CD14-positive monocyte (primary cell): ENCODE results near the gene TMEM51. TPM values are rescaled to one million over a fixed set of nuclear protein-coding genes. Genes with fewer than 3 reads are reported as not detected.

Experiments
- DNase-seq, 3 donors: peaks; one replicate each; pipeline ENCODE4 v3.0.0-alpha.2; 2011 to 2022
- H2AFZ ChIP-seq: 2 replicates; pipeline ENCODE4 v1.6.0; 2012; ENCODE audit warnings: mild to moderate bottlenecking, low read depth, low read length, inconsistent platforms; ENCODE audit not compliant: insufficient read depth, poor library complexity, severe bottlenecking
- H3K27ac ChIP-seq, 2 donors: 1 replicate in 1 of 2; 2 replicates in 1 of 2; pipeline ENCODE4 v1.5.1; 2012 to 2013; ENCODE audit warnings: low read length in 2 of 2, control low read depth in 1 of 2, inconsistent platforms in 1 of 2, low read depth in 1 of 2, mild to moderate bottlenecking in 1 of 2
- H3K27me3 ChIP-seq, 2 donors: one replicate each; pipeline versions ENCODE4 v1.6.0 to v1.6.1; 2011 to 2013; ENCODE audit warnings: low read length in 2 of 2; ENCODE audit not compliant: control insufficient read depth in 2 of 2, insufficient read depth in 2 of 2
- H3K36me3 ChIP-seq, 2 donors: replicated peaks in 1 of 2; 1 replicate in 1 of 2; 2 replicates in 1 of 2; pipeline versions ENCODE4 v1.5.1 to v1.6.1; 2012 to 2013; ENCODE audit warnings: low read length in 2 of 2, control low read depth in 1 of 2, inconsistent platforms in 1 of 2, mild to moderate bottlenecking in 1 of 2; ENCODE audit not compliant: insufficient read depth in 2 of 2, control insufficient read depth in 1 of 2
- H3K4me1 ChIP-seq, 2 donors: 1 replicate in 1 of 2; 2 replicates in 1 of 2; pipeline versions ENCODE4 v1.5.1 to v1.6.1; 2012 to 2013; ENCODE audit warnings: low read length in 2 of 2, control low read depth in 1 of 2, inconsistent platforms in 1 of 2, mild to moderate bottlenecking in 1 of 2, moderate library complexity in 1 of 2; ENCODE audit not compliant: insufficient read depth in 2 of 2, control insufficient read depth in 1 of 2
- H3K4me2 ChIP-seq: replicated peaks from 2 replicates; pipeline ENCODE3; 2012; ENCODE audit warnings: low read length, moderate library complexity, mild to moderate bottlenecking; ENCODE audit not compliant: poor library complexity, severe bottlenecking; ENCODE audit errors: extremely low read depth
- H3K4me3 ChIP-seq, 3 experiments: fragments of 200-600 bp in 1 of 3; sonication (generic) in 1 of 3; replicated peaks in 1 of 3; 1 replicate in 2 of 3; 2 replicates in 1 of 3; pipeline ENCODE4 v1.5.1; 2011 to 2013; ENCODE audit warnings: low read length in 3 of 3, mild to moderate bottlenecking in 3 of 3, control low read depth in 2 of 3, low read depth in 2 of 3, inconsistent platforms in 1 of 3, moderate library complexity in 1 of 3
- H3K79me2 ChIP-seq: 2 replicates; pipeline ENCODE4 v1.6.0; 2012; ENCODE audit warnings: mild to moderate bottlenecking, control low read depth, inconsistent platforms, low read length, moderate library complexity; ENCODE audit not compliant: insufficient read depth
- H3K9ac ChIP-seq: 2 replicates; pipeline ENCODE4 v1.6.0; 2017; ENCODE audit warnings: low read length, mild to moderate bottlenecking; ENCODE audit not compliant: insufficient read depth, poor library complexity, severe bottlenecking
- H3K9me3 ChIP-seq, 2 donors: replicated peaks in 1 of 2; 1 replicate in 1 of 2; 2 replicates in 1 of 2; pipeline versions ENCODE4 v1.5.1 to v1.6.1; 2012 to 2013; ENCODE audit warnings: low read length in 2 of 2, control low read depth in 1 of 2; ENCODE audit not compliant: control insufficient read depth in 1 of 2, insufficient read depth in 1 of 2
- H4K20me1 ChIP-seq: 2 replicates; pipeline ENCODE4 v1.6.0; 2012; ENCODE audit warnings: mild to moderate bottlenecking, low read length, control low read depth, moderate library complexity; ENCODE audit not compliant: insufficient read depth
- H3K27ac Mint-ChIP-seq, 7 donors: one replicate each; pipeline ENCODE4 v1.8.0; 2020; ENCODE audit warnings: mild to moderate bottlenecking in 7 of 7, mixed read lengths in 7 of 7, moderate library complexity in 6 of 7, inconsistent platforms in 2 of 7
- H3K27me3 Mint-ChIP-seq, 3 donors: one replicate each; pipeline ENCODE4 v1.8.0; 2021 to 2022; ENCODE audit warnings: low read depth in 3 of 3, mild to moderate bottlenecking in 3 of 3, mixed read lengths in 3 of 3, moderate library complexity in 3 of 3, inconsistent platforms in 1 of 3
- H3K36me3 Mint-ChIP-seq, 2 donors: one replicate each; pipeline ENCODE4 v1.8.0; 2020; ENCODE audit warnings: mixed read lengths in 2 of 2, inconsistent platforms in 1 of 2, mild to moderate bottlenecking in 1 of 2
- H3K4me1 Mint-ChIP-seq: one replicate; pipeline ENCODE4 v1.8.0; 2020; ENCODE audit warnings: mild to moderate bottlenecking, mixed read lengths
- H3K4me3 Mint-ChIP-seq, 2 donors: one replicate each; pipeline ENCODE4 v1.8.0; 2020; ENCODE audit warnings: mild to moderate bottlenecking in 2 of 2, mixed read lengths in 2 of 2, moderate library complexity in 1 of 2
- H3K9me3 Mint-ChIP-seq, 7 donors: one replicate each; pipeline ENCODE4 v1.8.0; 2020 to 2022; ENCODE audit warnings: mixed read lengths in 7 of 7, mild to moderate bottlenecking in 6 of 7, moderate library complexity in 6 of 7, inconsistent platforms in 2 of 7
- WGBS: methylation state at CpG from one replicate; pipeline ENCODE4 v1.1.5; 2013; ENCODE audit warnings: missing lambda C conversion rate; ENCODE audit not compliant: insufficient coverage; 5-methylcytosine and 5-hydroxymethylcytosine counted together
- intact Hi-C, 2 donors: fragments of 100-400 bp; cut with micrococcal nuclease; formaldehyde crosslinking; loops; one replicate each; pipeline versions ENCODE4 v1.15.0 to v1.15.1; 2023
- polyA plus RNA-seq, 3 donors: library from polyadenylated mRNA; depleted of rRNA in 1 of 3; unstranded in 2 of 3; stranded (reverse) in 1 of 3; fragments of 300-500 nt in 2 of 3; fragments of >200 nt in 1 of 3; fragmentation: Illumina TruSeq in 2 of 3; gene quantifications; 1 replicate in 2 of 3; 2 replicates in 1 of 3; pipeline ENCODE4 v1.2.3, GENCODE V29; 2012 to 2021
- TF ChIP-seq, protein P1 (sequence below): fragments of 200-600 bp; IDR thresholded peaks from one replicate; pipeline ENCODE4 v1.8.0; 2022; ENCODE audit warnings: antibody characterized with exemption, mild to moderate bottlenecking

TMEM51 gene
- polyA plus RNA-seq, 3 donors = 1.2 to 2.5 (median 2.1) TPM

DNA sequence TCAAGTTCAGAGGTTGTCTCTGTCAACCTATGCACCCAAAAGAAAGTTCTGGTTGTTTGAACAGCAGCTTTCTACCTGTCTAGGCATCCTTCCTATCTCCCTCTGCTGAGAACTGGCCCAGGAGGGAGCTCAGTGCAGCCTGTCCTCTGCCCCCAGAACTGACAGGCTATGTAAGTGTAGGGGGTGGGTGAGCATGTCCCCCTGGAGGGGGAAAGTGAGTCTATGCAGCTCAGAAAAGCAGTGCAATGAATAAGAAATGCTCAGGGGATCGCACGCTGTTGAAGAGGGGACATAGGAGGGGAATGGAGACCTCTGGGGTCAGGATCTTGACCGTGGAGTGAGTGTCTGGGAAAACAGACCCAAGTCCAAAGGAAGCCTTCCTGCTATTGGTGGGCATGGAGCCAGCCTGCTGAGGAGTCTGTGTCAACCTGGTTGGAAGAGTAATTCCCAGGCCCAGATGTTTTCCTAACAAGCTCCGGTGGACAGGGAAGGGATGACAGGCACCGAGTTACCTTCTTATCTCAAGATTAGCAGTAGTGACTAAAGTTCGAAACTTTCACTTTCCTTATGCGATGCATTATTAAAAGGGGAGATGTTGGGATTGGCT is 67.4 kb downstream of the TMEM51 start:
- Mint-ChIP-seq H3K4me3 (no peak overlapping the region), H3K4me1 (peaks cover 39% of the 10 kb centered on the region), H3K27ac (peak overlapping the region in 4 of 7 donors; percentile 16 to 69 (median 54)), H3K36me3 (no peaks in the 10 kb centered on the region), H3K9me3 (peaks cover 0 to 5% (median 2%) of the 10 kb centered on the region in 7 donors), H3K27me3 (peaks cover 0 to 9% (median 3%) of the 10 kb centered on the region in 3 donors)
- Histone ChIP-seq H3K27ac (no peak overlapping the region), H4K20me1 (no peaks in the 10 kb centered on the region), H3K36me3 (peaks cover 0 to 2% of the 10 kb centered on the region in 2 donors), H3K4me1 (peaks cover 31 to 33% of the 10 kb centered on the region in 2 donors), H3K4me3 (no peak overlapping the region), H3K27me3 (no peaks in the 10 kb centered on the region), H3K9me3 (no peaks in the 10 kb centered on the region), H3K9ac (no peak overlapping the region), H2AFZ (no peak overlapping the region), H3K79me2 (no peaks in the 10 kb centered on the region), H3K4me2 (no peak overlapping the region)
- intact Hi-C loops = loop anchor here in 1 of 2 donors (5.0 kb wide), 1 partner anchor 41 kb away; no protein-coding TSS in a partner anchor
- DNase-seq = no peak
- TF ChIP-seq, protein P1, sequence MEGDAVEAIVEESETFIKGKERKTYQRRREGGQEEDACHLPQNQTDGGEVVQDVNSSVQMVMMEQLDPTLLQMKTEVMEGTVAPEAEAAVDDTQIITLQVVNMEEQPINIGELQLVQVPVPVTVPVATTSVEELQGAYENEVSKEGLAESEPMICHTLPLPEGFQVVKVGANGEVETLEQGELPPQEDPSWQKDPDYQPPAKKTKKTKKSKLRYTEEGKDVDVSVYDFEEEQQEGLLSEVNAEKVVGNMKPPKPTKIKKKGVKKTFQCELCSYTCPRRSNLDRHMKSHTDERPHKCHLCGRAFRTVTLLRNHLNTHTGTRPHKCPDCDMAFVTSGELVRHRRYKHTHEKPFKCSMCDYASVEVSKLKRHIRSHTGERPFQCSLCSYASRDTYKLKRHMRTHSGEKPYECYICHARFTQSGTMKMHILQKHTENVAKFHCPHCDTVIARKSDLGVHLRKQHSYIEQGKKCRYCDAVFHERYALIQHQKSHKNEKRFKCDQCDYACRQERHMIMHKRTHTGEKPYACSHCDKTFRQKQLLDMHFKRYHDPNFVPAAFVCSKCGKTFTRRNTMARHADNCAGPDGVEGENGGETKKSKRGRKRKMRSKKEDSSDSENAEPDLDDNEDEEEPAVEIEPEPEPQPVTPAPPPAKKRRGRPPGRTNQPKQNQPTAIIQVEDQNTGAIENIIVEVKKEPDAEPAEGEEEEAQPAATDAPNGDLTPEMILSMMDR = no peak
- 98% methylated on average over 4 of the region's 7 CpGs for WGBS

DNA sequence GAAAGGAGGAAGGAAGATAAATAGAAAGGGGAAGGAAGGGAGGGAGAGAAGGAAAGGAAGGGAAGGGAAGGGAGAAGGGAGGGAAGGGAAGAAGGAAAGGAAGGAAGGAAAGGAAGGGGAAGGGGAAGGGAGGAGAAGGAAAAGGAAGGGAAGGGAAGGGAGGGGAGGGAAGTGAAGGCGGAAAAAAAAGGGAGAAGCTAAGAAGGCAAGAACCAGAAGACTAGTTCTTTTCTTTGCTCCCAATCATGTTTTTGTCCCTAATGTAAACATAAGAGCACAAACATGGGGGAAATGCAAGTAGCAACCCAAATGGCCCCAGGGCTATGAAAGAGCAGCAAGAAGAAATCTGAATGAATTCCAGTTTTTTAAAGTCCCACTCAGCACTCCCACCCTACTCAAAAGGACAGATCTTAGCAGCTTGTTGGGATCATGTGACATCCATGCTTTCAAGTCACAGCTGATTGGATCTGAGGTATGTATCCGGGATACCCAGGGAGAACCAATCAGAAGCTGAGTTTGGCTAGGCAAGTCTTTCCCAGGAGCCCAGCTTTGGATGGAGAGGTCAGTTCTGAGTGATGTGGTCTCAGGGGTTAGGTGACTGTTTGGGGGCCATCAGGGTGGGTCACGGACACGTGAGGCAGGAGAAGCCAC is 69.2 kb downstream of the TMEM51 start:
- Mint-ChIP-seq H3K27ac (peak overlapping the region in 5 of 7 donors; percentile 25 to 67 (median 43)), H3K36me3 (no peaks in the 10 kb centered on the region), H3K4me1 (peaks cover 45% of the 10 kb centered on the region), H3K4me3 (no peak overlapping the region), H3K27me3 (peaks cover 0 to 8% (median 3%) of the 10 kb centered on the region in 3 donors), H3K9me3 (peaks cover 0 to 5% (median 2%) of the 10 kb centered on the region in 7 donors)
- Histone ChIP-seq H3K36me3 (peaks cover 0 to 2% of the 10 kb centered on the region in 2 donors), H3K4me1 (peaks cover 31 to 35% of the 10 kb centered on the region in 2 donors), H3K79me2 (no peaks in the 10 kb centered on the region), H3K4me2 (no peak overlapping the region), H2AFZ (no peak overlapping the region), H3K27me3 (no peaks in the 10 kb centered on the region), H3K27ac (peak overlapping the region in 1 of 2 donors; percentile 34), H3K9ac (no peak overlapping the region), H4K20me1 (no peaks in the 10 kb centered on the region), H3K9me3 (no peaks in the 10 kb centered on the region), H3K4me3 (no peak overlapping the region)
- 100% methylated on average over 1 of the region's 4 CpGs for WGBS
- TF ChIP-seq, protein P1 = no peak
- DNase-seq = no peak
- intact Hi-C loops = loop anchor here in 1 of 2 donors (5.0 kb wide), 1 partner anchor 40 kb away; no protein-coding TSS in a partner anchor
